ENCODE results near the gene GSDME.

- TF ChIP-seq EZH2phosphoT487 (IDR thresholded peaks at IDR 0.05; ENCODE audit: borderline replicate concordance, low read depth), result no peak
- TF ChIP-seq CTCF (IDR thresholded peaks at IDR 0.05), result no peak
- TF ChIP-seq NRF1 (IDR thresholded peaks at IDR 0.05; ENCODE audit: low read depth, low read length), result no peak
- no peak for TF ChIP-seq NFIC (IDR thresholded peaks at IDR 0.05; ENCODE audit: borderline replicate concordance)
- no peak for TF ChIP-seq EP300 (IDR thresholded peaks at IDR 0.05; ENCODE audit: borderline replicate concordance in 1 of 2, low read depth in 1 of 2, low read length in 1 of 2)
- TF ChIP-seq ZBTB33 (IDR thresholded peaks at IDR 0.05; ENCODE audit: borderline replicate concordance, low read depth), result no peak
- no peak for TF ChIP-seq SMC3 (IDR thresholded peaks at IDR 0.05; ENCODE audit: low read depth, low read length)
- no peak for TF ChIP-seq RAD21 (IDR thresholded peaks at IDR 0.05; ENCODE audit: low read length)
- TF ChIP-seq TCF12 (IDR thresholded peaks at IDR 0.05), result no peak
- no peak for TF ChIP-seq POLR2AphosphoS5 (IDR thresholded peaks at IDR 0.05; ENCODE audit: low read depth, low read length)
- no peak for TF ChIP-seq MXI1 (IDR thresholded peaks at IDR 0.05; ENCODE audit: low read depth, low read length)
Observed at GRCh38 chr7:24750441-24751055, 6.7 kb downstream of the GSDME start.
